NCI-H1436 treated with DMSO at 0.1 percent for 48 hours (cell line): ENCODE results near the gene OTULINL.
"Not testable (repeated sequence)": the region's sequence is repeated elsewhere in the genome, so short reads cannot be mapped to it uniquely, and the experiment has no call there.

ENCODE experiments used
- DNase-seq: peaks from one replicate; lab custom pipeline; 2025; lab: John Stamatoyannopoulos, UW

The OTULINL gene

DNA sequence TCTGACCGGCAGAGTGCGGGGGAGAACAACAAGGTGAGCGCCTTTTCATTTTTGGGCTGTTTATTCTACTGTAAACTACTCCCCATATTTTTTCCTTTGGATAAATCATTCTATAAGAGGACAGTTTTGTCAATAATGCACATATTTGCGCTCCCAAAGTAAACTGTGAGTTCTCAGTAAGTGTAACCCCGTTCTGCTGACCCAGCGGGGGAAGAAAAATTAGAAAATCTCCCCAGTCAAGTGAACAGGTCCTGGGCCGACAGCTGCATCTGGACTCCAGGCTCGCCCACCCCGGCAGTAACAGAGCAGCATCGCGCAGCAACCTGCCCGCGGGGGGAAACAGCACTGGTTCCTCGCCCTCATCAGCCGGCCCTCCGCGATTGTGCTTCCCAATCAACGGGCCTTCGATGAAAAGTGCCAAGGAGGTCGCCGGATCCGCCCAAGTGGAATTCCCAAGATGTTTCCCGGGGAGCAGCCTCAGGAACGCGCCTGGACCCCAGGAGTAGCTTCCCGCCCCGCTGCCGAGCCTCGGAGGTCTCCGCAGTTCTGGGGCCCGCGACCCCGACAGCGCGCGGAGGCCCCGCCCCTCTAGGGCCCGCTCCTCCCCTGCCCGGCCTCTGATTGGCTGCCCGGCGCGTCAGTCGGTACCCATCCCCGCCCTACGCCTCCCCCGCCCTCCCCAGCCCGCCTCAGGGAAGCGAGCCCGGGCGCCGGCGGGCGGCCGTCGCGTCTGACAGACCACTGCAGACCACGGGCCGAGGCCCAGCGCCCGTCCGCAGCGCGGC is at the start of gene OTULINL:
OTULINL (plus strand) TSS at position 687 of the 785 bp plus-strand sequence. CDS start 103 bp downstream, outside the sequence.
- no peak for DNase-seq

- no peak for DNase-seq
Measured at GRCh38 chr5:14532180-14532579, 49.4 kb upstream of the OTULINL start.

DNA sequence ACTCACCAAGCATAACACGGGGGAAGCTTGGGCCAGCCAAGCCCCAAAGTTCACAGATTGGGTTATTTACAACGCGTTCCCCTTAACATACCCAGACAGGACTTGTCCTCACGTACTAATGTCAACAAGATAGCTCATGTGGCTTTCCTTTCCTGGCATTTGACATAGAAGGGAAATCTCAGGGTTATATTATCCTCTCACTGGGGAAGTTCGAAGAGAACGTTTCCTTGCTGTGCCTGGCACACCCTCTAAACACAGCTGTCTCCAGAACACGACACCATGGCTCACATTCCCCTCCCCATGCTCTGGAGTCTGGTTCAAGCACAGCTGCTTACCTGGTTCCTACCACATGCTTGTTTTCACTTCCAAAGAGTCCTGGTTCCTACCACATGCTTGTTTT is 46.8 kb upstream of the OTULINL start:
- no peak for DNase-seq

DNA sequence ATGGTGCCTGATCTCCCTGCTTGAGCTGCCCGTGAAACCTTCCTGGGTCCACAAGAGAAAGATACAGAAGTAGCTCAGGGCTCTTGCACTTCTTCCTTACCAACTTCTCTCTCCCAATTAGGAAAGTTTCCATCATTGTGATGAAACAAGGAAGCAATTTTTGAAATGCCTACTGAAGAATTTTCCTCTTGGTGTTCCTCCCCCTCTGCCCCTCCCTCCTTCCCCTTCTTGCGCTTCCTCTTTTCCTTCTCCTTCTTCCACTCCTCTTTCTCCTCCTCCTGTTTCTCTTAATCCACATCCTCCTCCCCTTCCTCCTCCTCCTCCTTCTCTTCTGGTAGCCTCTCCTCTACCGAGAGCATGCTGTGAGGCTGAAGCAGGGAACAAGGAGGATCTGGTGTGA is 36.3 kb upstream of the OTULINL start:
- no peak for DNase-seq

- no peak for DNase-seq
Measured at GRCh38 chr5:14545862-14546261, 35.7 kb upstream of the OTULINL start.

- no peak for DNase-seq
Measured at GRCh38 chr5:14547666-14548065, 33.9 kb upstream of the OTULINL start.

DNA sequence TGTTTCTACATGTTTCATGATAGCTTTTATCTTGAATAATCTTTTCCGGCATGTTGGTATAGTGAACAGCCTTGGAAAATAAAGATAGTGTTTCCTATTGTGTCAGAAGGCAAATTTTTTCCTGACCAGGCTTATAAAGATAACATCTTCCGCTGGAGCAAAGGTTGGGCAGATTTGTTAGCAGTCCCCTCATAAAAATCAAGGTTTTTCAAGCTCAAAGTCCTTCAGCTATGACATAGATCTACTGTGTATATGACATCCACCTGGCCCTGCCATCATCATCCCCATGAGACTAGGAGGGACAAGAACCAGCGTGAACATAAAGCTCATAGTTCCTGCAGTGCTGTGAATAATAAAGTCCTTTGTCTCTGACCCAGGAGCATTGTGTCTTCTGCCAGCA is 30.4 kb upstream of the OTULINL start:
- DNase-seq = no peak

GRCh38 chr5:14552017-14552416 is 29.6 kb upstream of the OTULINL start:
- DNase-seq = no peak

DNA sequence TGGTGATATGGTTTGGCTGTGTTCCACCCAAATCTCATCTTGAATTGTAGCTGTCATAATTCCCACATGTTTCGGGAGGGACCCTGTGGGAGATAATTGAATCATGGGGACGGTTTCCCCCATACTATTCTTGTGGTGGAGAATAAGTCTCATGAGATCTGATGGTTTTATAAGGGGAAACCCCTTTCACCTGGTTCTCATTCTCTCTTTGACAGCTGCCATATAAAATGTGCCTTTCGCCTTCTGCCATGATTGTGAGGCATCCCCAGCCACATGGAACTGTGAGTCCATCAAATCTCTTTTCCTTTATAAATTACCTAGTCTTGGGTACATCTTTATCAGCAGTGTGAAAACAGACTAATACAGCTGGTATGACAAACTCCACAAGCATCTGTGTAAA is 27.3 kb upstream of the OTULINL start:
- DNase-seq = not testable (repeated sequence)

DNA sequence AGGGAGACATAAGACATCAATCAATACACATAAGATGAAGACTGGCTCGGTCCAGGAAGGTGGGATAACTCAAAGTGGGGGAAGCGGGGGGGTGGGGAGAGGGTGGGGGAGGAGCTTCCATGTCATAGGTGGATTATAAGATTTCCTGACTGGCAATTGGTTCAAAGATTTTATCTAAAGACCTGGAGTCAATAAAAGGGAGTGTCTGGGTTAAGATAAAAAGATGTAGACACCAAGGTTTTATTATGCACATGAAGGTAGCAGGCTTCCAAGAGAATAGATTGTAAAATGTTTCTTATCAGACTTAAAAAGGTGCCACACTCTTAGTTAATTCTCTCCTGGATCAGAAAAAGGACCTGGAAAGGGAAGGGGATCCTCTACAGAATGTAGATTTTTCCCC is 25.6 kb upstream of the OTULINL start:
- DNase-seq = no peak

DNA sequence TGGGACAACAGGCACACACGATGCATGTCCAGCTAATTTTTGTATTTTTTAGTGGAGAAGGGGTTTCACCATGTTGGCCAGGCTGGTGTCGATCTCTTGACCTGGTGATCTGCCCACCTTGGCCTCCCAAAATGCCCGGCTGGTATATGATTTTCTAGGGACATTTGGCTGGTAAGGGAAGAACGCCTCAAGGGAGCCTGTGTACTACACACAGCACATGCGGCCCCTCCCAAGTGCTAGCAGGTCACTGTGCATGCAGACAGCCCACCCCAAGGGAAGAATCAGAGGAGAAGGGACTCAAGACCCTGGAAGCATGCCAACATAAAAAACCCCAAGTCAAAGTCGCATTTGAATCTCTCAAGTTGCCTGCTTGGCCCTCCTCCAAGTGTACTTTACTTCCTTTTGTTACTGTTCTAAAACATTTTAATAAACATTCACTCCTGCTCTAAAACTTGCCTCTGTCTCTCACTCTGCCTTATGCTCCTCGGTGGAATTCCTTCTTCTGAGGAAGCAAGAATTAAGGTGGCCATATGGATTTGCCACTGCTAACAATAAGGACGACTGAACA is 24.3 kb upstream of the OTULINL start:
- no peak for DNase-seq

DNA sequence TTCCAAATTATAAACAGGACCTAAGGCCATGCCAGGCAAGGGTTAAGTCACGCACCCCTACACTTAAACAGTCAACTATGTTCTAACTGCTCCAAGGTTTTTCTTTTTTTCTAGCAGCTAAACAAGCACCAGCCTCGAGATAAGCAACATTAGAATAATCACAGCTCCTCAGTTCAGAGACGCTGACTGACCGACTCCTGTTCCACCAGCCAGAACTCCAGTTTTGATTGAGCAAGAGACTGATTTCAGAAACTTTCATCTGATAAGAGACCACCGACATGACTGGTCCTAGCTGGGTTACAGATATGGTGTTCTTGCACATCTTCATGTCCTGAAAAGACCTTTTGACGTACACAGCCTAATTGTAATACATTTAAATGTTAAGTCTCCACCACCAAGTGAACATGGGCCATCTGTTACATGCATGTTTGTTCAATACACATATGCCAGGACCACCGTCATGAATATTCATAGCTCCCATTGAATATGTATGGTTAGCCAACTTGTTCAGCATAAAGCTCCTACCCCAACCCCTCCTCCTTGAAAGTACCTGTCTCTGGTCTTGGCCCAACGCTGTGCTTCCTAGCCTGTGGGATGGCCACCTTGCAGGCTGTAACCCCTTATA is 23.7 kb upstream of the OTULINL start:
- no peak for DNase-seq

DNA sequence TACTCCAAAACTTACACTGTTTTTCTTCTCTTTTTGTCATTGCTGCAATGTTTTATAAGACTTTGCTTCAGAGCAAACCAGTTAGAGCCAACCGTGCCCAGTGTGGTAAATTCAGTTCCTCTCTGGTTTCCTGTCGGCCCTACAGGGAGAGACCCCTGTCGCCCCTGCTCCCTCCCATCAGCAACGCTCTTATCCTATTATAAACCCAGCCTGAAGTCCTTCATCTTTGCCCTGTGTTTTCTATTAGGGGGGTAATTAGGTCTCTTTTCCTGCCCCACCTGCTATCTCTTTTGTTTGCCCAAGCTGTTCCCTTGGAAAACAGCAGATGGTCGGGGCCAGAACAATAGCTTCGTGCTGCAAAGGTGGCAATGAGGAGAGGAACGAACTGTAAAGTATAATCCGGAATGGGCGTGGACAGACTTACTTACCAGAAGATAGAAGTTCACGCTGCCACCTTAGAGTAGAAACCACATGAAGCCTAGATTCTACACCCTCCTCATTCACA is 21.4 kb upstream of the OTULINL start:
- peak; percentile 20 for DNase-seq

GRCh38 chr5:14561741-14562140 is 19.9 kb upstream of the OTULINL start:
- DNase-seq = no peak

- DNase-seq = no peak
Measured at GRCh38 chr5:14568333-14568732, 13.3 kb upstream of the OTULINL start.

DNA sequence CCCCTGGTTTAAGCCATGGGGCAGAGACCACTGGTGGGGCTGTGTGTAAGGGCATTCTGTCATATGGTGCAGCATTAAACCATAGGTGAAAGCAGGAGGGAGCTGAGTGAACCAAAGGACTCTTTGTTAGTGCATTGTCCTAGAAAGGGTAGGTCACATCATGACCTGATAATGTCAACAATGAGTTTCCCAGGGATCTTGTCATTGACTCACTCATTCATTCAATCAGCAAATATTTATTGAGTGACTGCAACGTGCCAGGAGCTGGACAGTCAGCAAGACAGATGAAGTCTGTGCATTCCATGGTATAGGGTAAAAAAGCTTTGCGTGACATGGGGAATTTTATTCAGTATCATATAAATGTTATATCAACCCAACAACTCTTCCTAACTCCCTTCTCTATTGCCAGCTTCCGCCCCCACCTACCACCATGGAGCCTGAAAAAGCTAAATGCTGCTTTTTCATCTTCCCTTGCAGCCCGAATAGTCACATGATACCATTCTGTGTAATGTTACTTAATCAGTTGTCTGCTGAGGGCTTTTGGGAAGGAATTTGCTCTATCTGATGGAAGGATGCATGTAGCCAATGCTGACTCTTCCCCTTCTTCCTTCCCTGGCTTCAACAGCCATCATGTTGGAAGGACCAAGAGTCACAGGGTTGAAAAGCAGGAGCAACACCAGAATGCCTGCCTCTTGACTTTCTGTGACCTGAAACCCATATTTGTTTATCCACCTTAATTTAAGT is 11.5 kb upstream of the OTULINL start:
- no peak for DNase-seq

GRCh38 chr5:14571901-14572300 is 9.7 kb upstream of the OTULINL start:
- no peak for DNase-seq

DNA sequence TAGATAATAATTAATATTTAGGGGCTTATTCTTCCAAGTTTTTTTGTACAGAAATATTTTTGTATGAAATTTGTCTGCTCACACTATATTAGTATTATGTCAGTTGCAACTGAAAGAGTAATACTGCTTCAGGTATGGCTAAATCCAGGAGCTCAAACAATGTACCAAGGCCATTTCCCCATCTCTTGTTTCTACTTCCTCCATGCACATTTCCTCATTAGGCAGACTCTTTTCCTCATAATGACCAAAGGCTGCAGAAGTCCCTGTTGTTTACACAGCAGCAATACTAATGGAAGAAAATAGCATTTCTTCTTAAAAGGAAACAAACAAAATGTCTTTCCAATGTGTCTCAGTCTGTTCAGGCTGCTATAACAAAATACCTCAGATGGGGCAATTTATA is 9.2 kb upstream of the OTULINL start:
- DNase-seq = no peak

GRCh38 chr5:14572836-14573235 is 8.8 kb upstream of the OTULINL start:
- no peak for DNase-seq

DNA sequence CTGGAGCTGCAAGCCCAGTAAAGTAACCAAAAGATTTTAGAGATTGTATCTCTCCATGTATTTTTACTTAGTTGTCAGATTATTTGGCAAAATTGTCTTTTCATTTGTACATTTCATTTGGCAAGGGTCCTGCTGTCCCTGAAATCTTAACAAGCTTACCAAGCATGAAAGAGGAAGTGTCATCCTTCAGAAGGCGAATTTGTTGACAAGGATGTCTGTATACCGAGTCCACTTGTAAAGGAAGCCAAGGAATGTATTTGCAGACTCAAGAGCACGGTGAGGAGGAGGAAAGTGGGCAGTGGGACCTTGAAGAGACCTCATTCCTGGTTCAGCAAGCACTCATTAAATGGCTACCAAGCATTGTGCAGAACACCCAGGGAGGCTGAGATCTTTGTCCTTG is 7.5 kb upstream of the OTULINL start:
- DNase-seq = no peak

DNA sequence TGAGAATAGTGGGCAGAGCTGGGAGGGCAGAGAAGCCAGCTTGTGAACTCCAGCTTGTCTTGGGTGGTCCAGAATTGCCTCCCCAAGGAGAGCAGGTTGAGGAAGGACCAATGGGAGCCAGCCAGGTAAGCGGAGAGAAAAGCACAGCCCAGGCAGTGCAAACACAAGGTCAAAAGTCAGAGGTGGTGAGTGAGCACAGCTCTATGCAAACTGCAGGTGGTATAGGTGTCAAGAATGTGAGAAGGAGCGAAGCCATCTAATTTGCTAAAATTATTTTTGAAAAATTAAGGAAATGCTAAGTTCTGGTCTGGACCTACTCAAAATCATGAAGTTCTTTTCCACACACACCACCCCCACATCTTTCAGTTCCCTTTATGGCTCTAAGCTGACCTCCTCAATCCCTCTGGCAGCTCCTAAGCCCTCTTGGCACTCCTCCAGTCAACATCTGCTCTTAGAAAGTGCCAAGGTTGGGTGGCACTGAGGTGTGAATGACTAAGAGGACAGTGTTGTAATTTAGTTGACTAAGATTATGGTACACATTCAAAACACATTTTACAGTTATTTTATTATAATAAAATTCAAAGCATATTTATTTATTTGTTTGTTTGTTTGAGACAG is 6.6 kb upstream of the OTULINL start:
- no peak for DNase-seq

- no peak for DNase-seq
Measured at GRCh38 chr5:14576206-14576605, 5.4 kb upstream of the OTULINL start.
